WTC11 (cell line): ENCODE data around the gene SETD2. TPM values are rescaled to one million over a fixed set of nuclear protein-coding genes. Genes with fewer than 3 reads are reported as not detected.

Source experiments
- ATAC-seq: fragments of 200-7000 bp; cut with Tn5 transposase; 2 replicates; pipeline ENCODE4 v1.10.0; 2021; ENCODE audit warnings: mild to moderate bottlenecking, moderate library complexity
- Bru-seq: library from RNA; stranded (reverse); fragments of 400-500 nt; gene quantifications from one replicate; lab custom pipeline; 2021; lab: Mats Ljungman, UMichigan
- CTCF ChIA-PET: fragments of 300-600 bp; sonication (Branson Sonifier 250); formaldehyde crosslinking; loops from one replicate; lab custom pipeline; 2021; ENCODE audit warnings: antibody characterized with exemption; lab: Charles Lee
- POLR2A ChIA-PET: fragments of 350-600 bp; sonication (Branson Sonifier 250); formaldehyde crosslinking; loops from one replicate; lab custom pipeline; 2021; ENCODE audit warnings: antibody characterized with exemption; lab: Charles Lee
- DNase-seq: peaks from one replicate; pipeline ENCODE4 v3.0.0; 2021; ENCODE audit warnings: low spot score
- H3K27ac Mint-ChIP-seq: 2 replicates; pipeline ENCODE4 v1.8.0; 2021; ENCODE audit warnings: mixed read lengths
- H3K27me3 Mint-ChIP-seq: 2 replicates; pipeline ENCODE4 v1.8.0; 2021; ENCODE audit warnings: low read depth, mild to moderate bottlenecking, moderate library complexity, mixed read lengths
- H3K36me3 Mint-ChIP-seq: 2 replicates; pipeline ENCODE4 v1.8.0; 2021; ENCODE audit warnings: mixed read lengths
- H3K4me1 Mint-ChIP-seq: 2 replicates; pipeline ENCODE4 v1.8.0; 2022; ENCODE audit warnings: mixed read lengths
- H3K4me3 Mint-ChIP-seq: 2 replicates; pipeline ENCODE4 v1.8.0; 2021; ENCODE audit warnings: mild to moderate bottlenecking, moderate library complexity, mixed read lengths
- H3K9me3 Mint-ChIP-seq: 2 replicates; pipeline ENCODE4 v1.8.0; 2021; ENCODE audit warnings: mixed read lengths
- ELF4 ChIP-seq: sonication (generic); formaldehyde crosslinking; IDR thresholded peaks from 2 replicates; pipeline ENCODE4 v1.8.1; 2022; ENCODE audit warnings: low read depth, mild to moderate bottlenecking, moderate library complexity, missing genetic modification reagents
- FOXP1 ChIP-seq: sonication (generic); formaldehyde crosslinking; IDR thresholded peaks from 2 replicates; pipeline ENCODE4 v1.8.0; 2022; ENCODE audit warnings: missing genetic modification reagents, mild to moderate bottlenecking, moderate library complexity, borderline replicate concordance
- GABPB1 ChIP-seq: sonication (generic); formaldehyde crosslinking; IDR thresholded peaks from 2 replicates; pipeline ENCODE4 v1.8.1; 2023; ENCODE audit warnings: mild to moderate bottlenecking, missing genetic modification reagents
- JUN ChIP-seq: sonication (generic); formaldehyde crosslinking; IDR thresholded peaks from 2 replicates; pipeline ENCODE4 v1.8.0; 2023; ENCODE audit warnings: mild to moderate bottlenecking, missing genetic modification reagents
- RORB ChIP-seq: fragments of 250-450 bp; sonication (Bioruptor Pico); IDR thresholded peaks from 2 replicates; pipeline ENCODE4 v1.9.0; 2021; ENCODE audit warnings: mild to moderate bottlenecking
- SMAD4 ChIP-seq: sonication (generic); formaldehyde crosslinking; IDR thresholded peaks from 2 replicates; pipeline ENCODE4 v1.8.0; 2022; ENCODE audit warnings: mild to moderate bottlenecking, missing genetic modification reagents
- SP1 ChIP-seq: sonication (generic); formaldehyde crosslinking; conservative IDR thresholded peaks from 2 replicates; pipeline ENCODE4 v1.8.1; 2022; ENCODE audit warnings: missing genetic modification reagents
- TEAD4 ChIP-seq: sonication (generic); formaldehyde crosslinking; IDR thresholded peaks from 2 replicates; pipeline ENCODE4 v1.8.0; 2022; ENCODE audit warnings: mild to moderate bottlenecking, missing genetic modification reagents
- ZNF121 ChIP-seq: sonication (generic); formaldehyde crosslinking; IDR thresholded peaks from 2 replicates; pipeline ENCODE4 v1.8.0; 2023; ENCODE audit warnings: missing genetic modification reagents
- ZNF138 ChIP-seq: sonication (generic); formaldehyde crosslinking; conservative IDR thresholded peaks from 2 replicates; pipeline ENCODE4 v1.8.1; 2022; ENCODE audit warnings: mild to moderate bottlenecking, moderate library complexity, missing genetic modification reagents
- long read RNA-seq, 3 experiments: library from RNA in 1 of 3; library from capped mRNA in 1 of 3; library from polyadenylated mRNA in 1 of 3; unstranded in 2 of 3; stranded (forward) in 1 of 3; transcript quantifications; one replicate each; pipeline ENCODE4 v2.0.0, GENCODE V29; 2021
- total RNA-seq: library from RNA; stranded (reverse); gene quantifications from 3 replicates; pipeline ENCODE4 v1.2.3, GENCODE V29; 2021
- TF ChIP-seq, protein P1 (sequence below): sonication (generic); formaldehyde crosslinking; IDR thresholded peaks from 2 replicates; pipeline ENCODE4 v1.8.0; 2023; ENCODE audit warnings: missing genetic modification reagents, mild to moderate bottlenecking, borderline replicate concordance
- TF ChIP-seq, protein P2 (sequence below): sonication (generic); formaldehyde crosslinking; IDR thresholded peaks from 2 replicates; pipeline ENCODE4 v1.8.0; 2022; ENCODE audit warnings: mild to moderate bottlenecking, missing genetic modification reagents
- TF ChIP-seq, protein P3 (sequence below): sonication (generic); formaldehyde crosslinking; IDR thresholded peaks from 2 replicates; pipeline ENCODE4 v1.8.0; 2022; ENCODE audit warnings: mild to moderate bottlenecking, missing genetic modification reagents
- TF ChIP-seq, protein P4 (sequence below): fragments of 250-450 bp; sonication (Bioruptor Pico); IDR thresholded peaks from 2 replicates; pipeline ENCODE4 v2.1.2; 2022; ENCODE audit warnings: mild to moderate bottlenecking, moderate library complexity
- TF ChIP-seq, protein P5 (sequence below): sonication (generic); formaldehyde crosslinking; IDR thresholded peaks from 2 replicates; pipeline ENCODE4 v1.8.0; 2022; ENCODE audit warnings: mild to moderate bottlenecking, missing genetic modification reagents
- TF ChIP-seq, protein P6 (sequence below): fragments of 250-450 bp; sonication (Bioruptor Pico); IDR thresholded peaks from 2 replicates; pipeline ENCODE4 v1.9.0; 2021; ENCODE audit warnings: mild to moderate bottlenecking

Gene SETD2, protein sequence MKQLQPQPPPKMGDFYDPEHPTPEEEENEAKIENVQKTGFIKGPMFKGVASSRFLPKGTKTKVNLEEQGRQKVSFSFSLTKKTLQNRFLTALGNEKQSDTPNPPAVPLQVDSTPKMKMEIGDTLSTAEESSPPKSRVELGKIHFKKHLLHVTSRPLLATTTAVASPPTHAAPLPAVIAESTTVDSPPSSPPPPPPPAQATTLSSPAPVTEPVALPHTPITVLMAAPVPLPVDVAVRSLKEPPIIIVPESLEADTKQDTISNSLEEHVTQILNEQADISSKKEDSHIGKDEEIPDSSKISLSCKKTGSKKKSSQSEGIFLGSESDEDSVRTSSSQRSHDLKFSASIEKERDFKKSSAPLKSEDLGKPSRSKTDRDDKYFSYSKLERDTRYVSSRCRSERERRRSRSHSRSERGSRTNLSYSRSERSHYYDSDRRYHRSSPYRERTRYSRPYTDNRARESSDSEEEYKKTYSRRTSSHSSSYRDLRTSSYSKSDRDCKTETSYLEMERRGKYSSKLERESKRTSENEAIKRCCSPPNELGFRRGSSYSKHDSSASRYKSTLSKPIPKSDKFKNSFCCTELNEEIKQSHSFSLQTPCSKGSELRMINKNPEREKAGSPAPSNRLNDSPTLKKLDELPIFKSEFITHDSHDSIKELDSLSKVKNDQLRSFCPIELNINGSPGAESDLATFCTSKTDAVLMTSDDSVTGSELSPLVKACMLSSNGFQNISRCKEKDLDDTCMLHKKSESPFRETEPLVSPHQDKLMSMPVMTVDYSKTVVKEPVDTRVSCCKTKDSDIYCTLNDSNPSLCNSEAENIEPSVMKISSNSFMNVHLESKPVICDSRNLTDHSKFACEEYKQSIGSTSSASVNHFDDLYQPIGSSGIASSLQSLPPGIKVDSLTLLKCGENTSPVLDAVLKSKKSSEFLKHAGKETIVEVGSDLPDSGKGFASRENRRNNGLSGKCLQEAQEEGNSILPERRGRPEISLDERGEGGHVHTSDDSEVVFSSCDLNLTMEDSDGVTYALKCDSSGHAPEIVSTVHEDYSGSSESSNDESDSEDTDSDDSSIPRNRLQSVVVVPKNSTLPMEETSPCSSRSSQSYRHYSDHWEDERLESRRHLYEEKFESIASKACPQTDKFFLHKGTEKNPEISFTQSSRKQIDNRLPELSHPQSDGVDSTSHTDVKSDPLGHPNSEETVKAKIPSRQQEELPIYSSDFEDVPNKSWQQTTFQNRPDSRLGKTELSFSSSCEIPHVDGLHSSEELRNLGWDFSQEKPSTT (N-terminal part only)
- total RNA-seq, result 33.5 to 39.8 TPM (median 33.5 TPM) in 3 replicates
- percentile 81 among the genes with signal in this experiment for Bru-seq, nascent RNA
- long read RNA-seq, experiment 1, full-length matches to known transcripts, result 1 of 94 reads
- long read RNA-seq, experiment 1, partial matches to known transcripts, result 65 of 94 reads
- long read RNA-seq, experiment 1, other reads (novel, unspliced or antisense), result 28 of 94 reads
- long read RNA-seq, experiment 2, full-length matches to known transcripts, result 1 of 35 reads
- long read RNA-seq, experiment 2, partial matches to known transcripts, result 23 of 35 reads
- long read RNA-seq, experiment 2, other reads (novel, unspliced or antisense), result 11 of 35 reads
- long read RNA-seq, experiment 3, partial matches to known transcripts, result 1 of 1 reads
- long read RNA-seq, experiment 3, other reads (novel, unspliced or antisense), result 0 of 1 reads

DNA sequence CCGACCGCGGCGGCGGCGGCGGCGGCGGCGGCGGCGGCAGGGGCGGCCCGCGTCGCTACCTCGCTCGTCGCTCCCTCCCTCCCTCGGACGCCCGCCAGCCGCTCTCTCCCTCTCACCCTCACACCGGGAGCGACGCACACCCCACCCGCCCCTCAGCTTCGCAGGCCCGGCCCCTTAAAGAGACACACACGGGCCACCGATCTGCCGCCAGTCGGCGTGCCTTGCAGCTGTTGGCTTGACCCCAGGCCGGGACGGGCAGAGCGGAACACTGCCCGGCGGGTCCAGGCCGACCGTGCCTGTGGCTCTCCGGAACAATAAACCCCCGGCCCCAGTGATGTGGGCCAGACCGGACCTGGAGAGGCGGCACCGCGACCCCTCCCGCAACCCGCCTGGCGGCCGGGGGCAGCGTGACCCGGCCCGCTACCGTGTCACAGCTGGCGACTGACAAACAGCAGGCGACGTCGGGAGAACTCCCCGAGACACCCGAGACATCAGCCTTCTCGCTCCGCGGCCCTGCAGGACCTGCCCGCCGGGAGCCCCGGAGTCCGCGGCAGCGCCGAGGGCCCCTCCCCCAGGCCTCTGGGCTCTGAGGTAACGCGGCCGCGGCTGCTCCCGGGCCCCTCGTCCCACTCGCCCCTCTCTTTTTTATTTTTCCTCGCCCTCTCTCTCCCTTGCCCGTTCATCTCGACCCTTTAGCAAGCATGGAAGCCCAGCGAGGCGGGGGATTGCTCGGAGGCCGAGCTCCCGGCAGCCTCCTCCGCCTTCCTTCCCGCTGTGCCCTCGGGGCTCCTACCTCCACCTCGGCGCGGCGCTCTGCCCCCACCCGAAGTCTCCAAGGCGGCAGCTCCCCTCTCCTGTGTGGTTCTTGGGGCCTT, at the start of gene SETD2:
TSS of gene SETD2 (minus strand) at position 107 of the 875 bp plus-strand sequence. CDS start 189 bp downstream, outside the sequence.
- peaks cover 4% of the 10 kb centered on the region; the same call in 1 of the 2 replicates for H3K36me3 Mint-ChIP-seq
- peaks cover 40% of the 10 kb centered on the region for H3K4me1 Mint-ChIP-seq
- ChIA-PET CTCF (interaction anchor here (0.5 to 1.9 kb wide), 20 partner anchors 9 to 1752 kb away, joined by 3 to 9 read pairs (median 4); partner anchors contain the start of gene PTPN23), POLR2A (interaction anchor here (0.5 to 1.4 kb wide), 11 partner anchors 17 to 1887 kb away, joined by 3 to 6 read pairs (median 3); partner anchors contain the start of gene DHX30)
- ATAC-seq, result peak; percentile 89
- no peaks in the 10 kb centered on the region for H3K27me3 Mint-ChIP-seq
- H3K4me3 Mint-ChIP-seq, result peak within 1 kb of the TSS; percentile 93
- DNase-seq, result peak; percentile 91
- peak within 1 kb of the TSS; percentile 99 for H3K27ac Mint-ChIP-seq
- no peaks in the 10 kb centered on the region for H3K9me3 Mint-ChIP-seq
- TF ChIP-seq, protein P1, sequence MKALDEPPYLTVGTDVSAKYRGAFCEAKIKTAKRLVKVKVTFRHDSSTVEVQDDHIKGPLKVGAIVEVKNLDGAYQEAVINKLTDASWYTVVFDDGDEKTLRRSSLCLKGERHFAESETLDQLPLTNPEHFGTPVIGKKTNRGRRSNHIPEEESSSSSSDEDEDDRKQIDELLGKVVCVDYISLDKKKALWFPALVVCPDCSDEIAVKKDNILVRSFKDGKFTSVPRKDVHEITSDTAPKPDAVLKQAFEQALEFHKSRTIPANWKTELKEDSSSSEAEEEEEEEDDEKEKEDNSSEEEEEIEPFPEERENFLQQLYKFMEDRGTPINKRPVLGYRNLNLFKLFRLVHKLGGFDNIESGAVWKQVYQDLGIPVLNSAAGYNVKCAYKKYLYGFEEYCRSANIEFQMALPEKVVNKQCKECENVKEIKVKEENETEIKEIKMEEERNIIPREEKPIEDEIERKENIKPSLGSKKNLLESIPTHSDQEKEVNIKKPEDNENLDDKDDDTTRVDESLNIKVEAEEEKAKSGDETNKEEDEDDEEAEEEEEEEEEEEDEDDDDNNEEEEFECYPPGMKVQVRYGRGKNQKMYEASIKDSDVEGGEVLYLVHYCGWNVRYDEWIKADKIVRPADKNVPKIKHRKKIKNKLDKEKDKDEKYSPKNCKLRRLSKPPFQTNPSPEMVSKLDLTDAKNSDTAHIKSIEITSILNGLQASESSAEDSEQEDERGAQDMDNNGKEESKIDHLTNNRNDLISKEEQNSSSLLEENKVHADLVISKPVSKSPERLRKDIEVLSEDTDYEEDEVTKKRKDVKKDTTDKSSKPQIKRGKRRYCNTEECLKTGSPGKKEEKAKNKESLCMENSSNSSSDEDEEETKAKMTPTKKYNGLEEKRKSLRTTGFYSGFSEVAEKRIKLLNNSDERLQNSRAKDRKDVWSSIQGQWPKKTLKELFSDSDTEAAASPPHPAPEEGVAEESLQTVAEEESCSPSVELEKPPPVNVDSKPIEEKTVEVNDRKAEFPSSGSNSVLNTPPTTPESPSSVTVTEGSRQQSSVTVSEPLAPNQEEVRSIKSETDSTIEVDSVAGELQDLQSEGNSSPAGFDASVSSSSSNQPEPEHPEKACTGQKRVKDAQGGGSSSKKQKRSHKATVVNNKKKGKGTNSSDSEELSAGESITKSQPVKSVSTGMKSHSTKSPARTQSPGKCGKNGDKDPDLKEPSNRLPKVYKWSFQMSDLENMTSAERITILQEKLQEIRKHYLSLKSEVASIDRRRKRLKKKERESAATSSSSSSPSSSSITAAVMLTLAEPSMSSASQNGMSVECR, result peak; percentile 12
- TF ChIP-seq SMAD4 (CRISPR knock-in tag), result peak; percentile 73; the same call in 1 of the 2 replicates
- TF ChIP-seq, protein P2, sequence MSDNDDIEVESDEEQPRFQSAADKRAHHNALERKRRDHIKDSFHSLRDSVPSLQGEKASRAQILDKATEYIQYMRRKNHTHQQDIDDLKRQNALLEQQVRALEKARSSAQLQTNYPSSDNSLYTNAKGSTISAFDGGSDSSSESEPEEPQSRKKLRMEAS (CRISPR knock-in tag), result peak; percentile 67
- TF ChIP-seq, protein P3, sequence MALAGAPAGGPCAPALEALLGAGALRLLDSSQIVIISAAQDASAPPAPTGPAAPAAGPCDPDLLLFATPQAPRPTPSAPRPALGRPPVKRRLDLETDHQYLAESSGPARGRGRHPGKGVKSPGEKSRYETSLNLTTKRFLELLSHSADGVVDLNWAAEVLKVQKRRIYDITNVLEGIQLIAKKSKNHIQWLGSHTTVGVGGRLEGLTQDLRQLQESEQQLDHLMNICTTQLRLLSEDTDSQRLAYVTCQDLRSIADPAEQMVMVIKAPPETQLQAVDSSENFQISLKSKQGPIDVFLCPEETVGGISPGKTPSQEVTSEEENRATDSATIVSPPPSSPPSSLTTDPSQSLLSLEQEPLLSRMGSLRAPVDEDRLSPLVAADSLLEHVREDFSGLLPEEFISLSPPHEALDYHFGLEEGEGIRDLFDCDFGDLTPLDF (CRISPR knock-in tag), result no peak
- TF ChIP-seq JUN (CRISPR knock-in tag), result peak; percentile 83
- TF ChIP-seq SP1 (CRISPR knock-in tag), result peak; percentile 66
- TF ChIP-seq TEAD4 (CRISPR knock-in tag), result no peak
- TF ChIP-seq, protein P4, sequence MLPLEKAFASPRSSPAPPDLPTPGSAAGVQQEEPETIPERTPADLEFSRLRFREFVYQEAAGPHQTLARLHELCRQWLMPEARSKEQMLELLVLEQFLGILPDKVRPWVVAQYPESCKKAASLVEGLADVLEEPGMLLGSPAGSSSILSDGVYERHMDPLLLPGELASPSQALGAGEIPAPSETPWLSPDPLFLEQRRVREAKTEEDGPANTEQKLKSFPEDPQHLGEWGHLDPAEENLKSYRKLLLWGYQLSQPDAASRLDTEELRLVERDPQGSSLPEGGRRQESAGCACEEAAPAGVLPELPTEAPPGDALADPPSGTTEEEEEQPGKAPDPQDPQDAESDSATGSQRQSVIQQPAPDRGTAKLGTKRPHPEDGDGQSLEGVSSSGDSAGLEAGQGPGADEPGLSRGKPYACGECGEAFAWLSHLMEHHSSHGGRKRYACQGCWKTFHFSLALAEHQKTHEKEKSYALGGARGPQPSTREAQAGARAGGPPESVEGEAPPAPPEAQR, result no peak
- TF ChIP-seq, protein P5, sequence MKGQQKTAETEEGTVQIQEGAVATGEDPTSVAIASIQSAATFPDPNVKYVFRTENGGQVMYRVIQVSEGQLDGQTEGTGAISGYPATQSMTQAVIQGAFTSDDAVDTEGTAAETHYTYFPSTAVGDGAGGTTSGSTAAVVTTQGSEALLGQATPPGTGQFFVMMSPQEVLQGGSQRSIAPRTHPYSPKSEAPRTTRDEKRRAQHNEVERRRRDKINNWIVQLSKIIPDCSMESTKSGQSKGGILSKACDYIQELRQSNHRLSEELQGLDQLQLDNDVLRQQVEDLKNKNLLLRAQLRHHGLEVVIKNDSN, result peak; percentile 58; the same call in 1 of the 2 replicates
- no peak for TF ChIP-seq ZNF138 (CRISPR knock-in tag)
- TF ChIP-seq ELF4, result 0 out of 2 replicates have a peak, but pooled peaks have one; percentile 29
- no peak for TF ChIP-seq ZNF121 (CRISPR knock-in tag)
- TF ChIP-seq GABPB1 (CRISPR knock-in tag), result peak; percentile 47
- no peak for TF ChIP-seq RORB (CRISPR knock-in tag)
- peak; percentile 41; the same call in 1 of the 2 replicates for TF ChIP-seq FOXP1
- TF ChIP-seq, protein P6, sequence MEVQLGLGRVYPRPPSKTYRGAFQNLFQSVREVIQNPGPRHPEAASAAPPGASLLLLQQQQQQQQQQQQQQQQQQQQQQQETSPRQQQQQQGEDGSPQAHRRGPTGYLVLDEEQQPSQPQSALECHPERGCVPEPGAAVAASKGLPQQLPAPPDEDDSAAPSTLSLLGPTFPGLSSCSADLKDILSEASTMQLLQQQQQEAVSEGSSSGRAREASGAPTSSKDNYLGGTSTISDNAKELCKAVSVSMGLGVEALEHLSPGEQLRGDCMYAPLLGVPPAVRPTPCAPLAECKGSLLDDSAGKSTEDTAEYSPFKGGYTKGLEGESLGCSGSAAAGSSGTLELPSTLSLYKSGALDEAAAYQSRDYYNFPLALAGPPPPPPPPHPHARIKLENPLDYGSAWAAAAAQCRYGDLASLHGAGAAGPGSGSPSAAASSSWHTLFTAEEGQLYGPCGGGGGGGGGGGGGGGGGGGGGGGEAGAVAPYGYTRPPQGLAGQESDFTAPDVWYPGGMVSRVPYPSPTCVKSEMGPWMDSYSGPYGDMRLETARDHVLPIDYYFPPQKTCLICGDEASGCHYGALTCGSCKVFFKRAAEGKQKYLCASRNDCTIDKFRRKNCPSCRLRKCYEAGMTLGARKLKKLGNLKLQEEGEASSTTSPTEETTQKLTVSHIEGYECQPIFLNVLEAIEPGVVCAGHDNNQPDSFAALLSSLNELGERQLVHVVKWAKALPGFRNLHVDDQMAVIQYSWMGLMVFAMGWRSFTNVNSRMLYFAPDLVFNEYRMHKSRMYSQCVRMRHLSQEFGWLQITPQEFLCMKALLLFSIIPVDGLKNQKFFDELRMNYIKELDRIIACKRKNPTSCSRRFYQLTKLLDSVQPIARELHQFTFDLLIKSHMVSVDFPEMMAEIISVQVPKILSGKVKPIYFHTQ (CRISPR knock-in tag), result peak; percentile 40; the same call in 1 of the 2 replicates
